ENCODE measurements around the gene EOMES.

Gene EOMES

GRCh38 chr3:27720899-27721716 lies 1.0 kb downstream of the EOMES start:
- no peak for DNase-seq

- DNase-seq = no peak
These were observed 2.7 kb downstream of the EOMES start for GRCh38 chr3:27719314-27720003.

GRCh38 chr3:27718459-27718858 lies 3.7 kb downstream of the EOMES start:
- no peak for DNase-seq

GRCh38 chr3:27717200-27717852 lies 4.8 kb downstream of the EOMES start:
- DNase-seq = no peak

- DNase-seq = no peak
These were observed 5.8 kb downstream of the EOMES start for GRCh38 chr3:27716309-27716708.

- DNase-seq = no peak
These were observed 6.3 kb downstream of the EOMES start for GRCh38 chr3:27715863-27716262.

GRCh38 chr3:27715454-27715806 lies 6.7 kb downstream of the EOMES start:
- DNase-seq = no peak

- no peak for DNase-seq
These were observed 7.2 kb downstream of the EOMES start for GRCh38 chr3:27714692-27715453.

- no peak for DNase-seq
These were observed 8.0 kb downstream of the EOMES start for GRCh38 chr3:27714146-27714526.

- no peak for DNase-seq
These were observed 8.5 kb downstream of the EOMES start for GRCh38 chr3:27713435-27714145.

GRCh38 chr3:27713078-27713423 lies 9.1 kb downstream of the EOMES start:
- no peak for DNase-seq

- DNase-seq = peak; percentile 79
These were observed 9.7 kb downstream of the EOMES start for GRCh38 chr3:27712136-27713077.

- DNase-seq = no peak
These were observed 13.9 kb downstream of the EOMES start for GRCh38 chr3:27708250-27708649.

- no peak for DNase-seq
These were observed 23.1 kb downstream of the EOMES start for GRCh38 chr3:27699067-27699466.

GRCh38 chr3:27696906-27697305 lies 25.2 kb downstream of the EOMES start:
- peak; percentile 59 for DNase-seq

- no peak for DNase-seq
These were observed 26.5 kb downstream of the EOMES start for GRCh38 chr3:27695636-27696035.

GRCh38 chr3:27688053-27688452 lies 34.1 kb downstream of the EOMES start:
- DNase-seq = no peak

- DNase-seq = peak; percentile 76
These were observed 35.5 kb downstream of the EOMES start for GRCh38 chr3:27686642-27687041.

GRCh38 chr3:27685474-27685873 lies 36.6 kb downstream of the EOMES start:
- DNase-seq = no peak

GRCh38 chr3:27684302-27684701 lies 37.8 kb downstream of the EOMES start:
- DNase-seq = no peak

- peak; percentile 91 for DNase-seq
These were observed 40.8 kb downstream of the EOMES start for GRCh38 chr3:27681249-27681748.
